Effector memory CD4-positive, alpha-beta T cell (primary cell): ENCODE measurements around the gene NFASC.

Experiments used
- DNase-seq, 3 donors: peaks; one replicate each; pipeline ENCODE4 v3.0.0-alpha.2; 2020
- H3K27ac ChIP-seq: 2 replicates; pipeline ENCODE4 v1.7.0; 2013; ENCODE audit warnings: mild to moderate bottlenecking, low read length, moderate library complexity; ENCODE audit not compliant: insufficient read depth, poor library complexity, severe bottlenecking
- H3K27me3 ChIP-seq: replicated peaks from 2 replicates; pipeline ENCODE4 v1.7.0; 2013; ENCODE audit warnings: mild to moderate bottlenecking, low read length; ENCODE audit not compliant: insufficient read depth, control insufficient read depth, poor library complexity, severe bottlenecking
- H3K36me3 ChIP-seq: 2 replicates; pipeline ENCODE4 v1.7.0; 2013; ENCODE audit warnings: mild to moderate bottlenecking, low read length, moderate library complexity; ENCODE audit not compliant: control insufficient read depth, insufficient read depth
- H3K4me1 ChIP-seq: 2 replicates; pipeline ENCODE4 v1.7.0; 2013; ENCODE audit warnings: low read length, mild to moderate bottlenecking; ENCODE audit not compliant: control insufficient read depth, insufficient read depth, poor library complexity, severe bottlenecking
- H3K4me3 ChIP-seq: 2 replicates; pipeline ENCODE4 v1.7.0; 2013; ENCODE audit warnings: low read length, low read depth, mild to moderate bottlenecking; ENCODE audit not compliant: insufficient read depth, poor library complexity, severe bottlenecking
- H3K9me3 ChIP-seq: 2 replicates; pipeline ENCODE4 v1.7.0; 2013; ENCODE audit warnings: mild to moderate bottlenecking, low read length, moderate library complexity; ENCODE audit not compliant: control insufficient read depth

Gene NFASC

DNA sequence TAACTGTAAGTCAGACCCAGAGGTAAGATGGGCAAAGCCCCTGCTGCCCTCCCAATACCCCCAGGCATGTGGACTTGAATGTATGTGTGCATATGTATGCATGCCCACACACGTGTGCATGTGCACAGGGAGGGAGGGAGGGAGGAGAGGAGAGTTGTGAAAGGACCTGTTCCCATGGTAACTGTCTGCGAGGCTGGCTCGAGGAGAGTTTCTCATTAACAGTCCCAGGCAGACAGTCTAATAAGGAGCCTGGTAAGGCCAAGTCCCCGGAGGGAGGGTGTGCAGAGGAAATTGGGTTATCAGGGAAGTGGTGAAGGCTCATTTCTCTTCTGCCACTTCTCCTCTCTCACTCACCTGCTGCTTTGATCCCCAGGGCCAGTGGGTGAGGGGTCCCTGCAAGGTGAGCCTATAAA is 74.9 kb downstream of the NFASC start:
- H3K9me3 ChIP-seq = no peaks in the 10 kb centered on the region
- no peaks in the 10 kb centered on the region for H3K36me3 ChIP-seq
- no peaks in the 10 kb centered on the region for H3K4me1 ChIP-seq
- DNase-seq = no peak
- H3K4me3 ChIP-seq = no peak overlapping the region
- no peak overlapping the region for H3K27ac ChIP-seq
- H3K27me3 ChIP-seq = no peaks in the 10 kb centered on the region

DNA sequence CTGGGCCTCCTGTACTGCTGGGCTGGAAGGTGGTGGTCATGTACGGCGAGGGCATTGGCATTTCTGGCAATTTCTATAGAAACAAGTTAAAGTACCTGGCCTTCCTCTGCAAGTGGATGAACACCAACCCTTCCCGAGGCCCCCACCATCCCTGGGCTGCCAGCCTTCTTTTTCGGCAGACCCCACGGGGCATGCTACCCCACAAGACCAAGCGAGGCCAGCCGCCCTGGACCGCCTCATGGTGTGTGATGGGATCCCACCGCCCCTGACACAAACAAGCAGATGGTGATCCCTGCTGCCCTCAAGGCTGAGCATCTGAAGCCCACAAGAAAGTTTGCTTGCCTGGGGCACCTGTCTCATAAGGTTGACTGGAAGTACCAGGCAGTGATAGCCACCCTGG is 76.0 kb downstream of the NFASC start:
- Histone ChIP-seq H3K36me3 (no peaks in the 10 kb centered on the region), H3K9me3 (no peaks in the 10 kb centered on the region), H3K4me3 (no peak overlapping the region), H3K27me3 (no peaks in the 10 kb centered on the region), H3K27ac (no peak overlapping the region), H3K4me1 (no peaks in the 10 kb centered on the region)
- no peak for DNase-seq

DNA sequence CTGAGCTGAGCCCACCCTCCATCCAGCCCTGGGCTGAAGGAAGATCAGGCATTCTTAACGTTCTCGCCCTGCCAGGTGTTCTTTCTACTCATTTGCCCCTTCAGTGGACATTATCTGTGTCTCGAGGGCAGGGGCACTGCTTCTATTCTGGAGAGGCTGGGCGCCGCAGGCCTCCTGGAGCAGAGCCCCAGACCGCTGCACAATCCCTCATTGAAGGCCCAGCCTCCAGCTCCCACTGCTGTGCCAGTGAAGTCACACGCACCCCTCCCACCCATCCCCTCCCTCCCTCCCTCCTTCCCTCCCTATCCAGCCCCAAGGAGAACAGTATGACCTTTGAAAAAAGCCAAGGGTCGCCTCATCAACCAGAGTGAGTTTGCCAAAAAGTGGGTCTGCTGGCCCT is 76.7 kb downstream of the NFASC start:
- no peak overlapping the region for H3K4me3 ChIP-seq
- no peaks in the 10 kb centered on the region for H3K27me3 ChIP-seq
- H3K4me1 ChIP-seq = no peaks in the 10 kb centered on the region
- no peaks in the 10 kb centered on the region for H3K9me3 ChIP-seq
- no peak overlapping the region for H3K27ac ChIP-seq
- no peaks in the 10 kb centered on the region for H3K36me3 ChIP-seq
- no peak for DNase-seq

DNA sequence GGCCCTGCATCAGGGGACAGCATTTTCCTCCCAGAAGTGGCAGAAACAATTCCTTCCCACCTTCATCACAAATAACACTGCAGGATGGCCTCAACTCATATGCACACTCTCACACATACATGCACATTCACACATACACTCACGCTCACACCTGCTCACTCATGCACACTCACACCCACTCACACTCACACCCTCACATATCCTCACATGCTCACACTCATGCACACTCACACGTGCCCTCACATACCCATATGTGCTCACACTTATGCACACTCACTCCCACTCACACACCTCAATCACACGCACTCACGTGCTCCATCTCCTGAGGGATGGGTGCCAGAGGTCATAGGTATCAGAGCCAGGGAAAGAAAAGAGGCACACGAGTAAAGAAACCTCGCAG is 77.1 kb downstream of the NFASC start:
- no peaks in the 10 kb centered on the region for H3K27me3 ChIP-seq
- H3K4me1 ChIP-seq = no peaks in the 10 kb centered on the region
- no peaks in the 10 kb centered on the region for H3K36me3 ChIP-seq
- H3K27ac ChIP-seq = no peak overlapping the region
- no peak for DNase-seq
- H3K4me3 ChIP-seq = no peak overlapping the region
- no peaks in the 10 kb centered on the region for H3K9me3 ChIP-seq

DNA sequence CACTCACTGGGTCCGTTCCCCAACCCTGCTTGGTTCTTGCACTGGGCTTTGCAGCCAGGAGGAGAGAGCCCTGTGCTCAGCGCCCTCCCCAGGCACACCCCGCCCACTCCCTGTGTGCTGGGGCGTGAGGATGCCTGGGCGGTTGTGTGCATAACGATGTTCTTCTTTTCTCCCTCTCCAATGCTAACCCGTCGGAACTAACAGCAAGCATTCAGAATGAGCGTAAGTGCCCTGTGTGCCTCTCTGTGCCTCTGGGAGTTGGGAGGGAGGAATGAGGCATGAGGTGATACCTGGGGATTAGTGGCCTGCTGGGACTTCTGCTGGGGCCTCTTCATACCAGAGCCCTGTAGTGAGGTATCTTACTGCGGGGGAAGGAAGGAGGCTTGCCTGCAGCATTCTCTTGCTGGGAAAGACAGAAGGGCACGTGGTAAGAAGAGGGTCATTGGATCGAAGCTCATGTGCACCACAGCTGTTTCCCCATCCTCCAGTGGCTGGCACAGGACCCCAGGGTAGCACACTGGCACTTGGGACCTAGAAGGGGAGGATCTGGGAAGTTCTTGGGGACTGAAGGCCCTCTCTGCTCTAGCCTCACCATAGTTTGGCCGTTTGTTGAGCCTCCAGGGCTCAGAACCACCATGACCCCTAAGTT is 79.8 kb downstream of the NFASC start:
- H3K27ac ChIP-seq = no peak overlapping the region
- H3K4me3 ChIP-seq = no peak overlapping the region
- no peak for DNase-seq
- no peaks in the 10 kb centered on the region for H3K4me1 ChIP-seq
- no peaks in the 10 kb centered on the region for H3K27me3 ChIP-seq
- no peaks in the 10 kb centered on the region for H3K9me3 ChIP-seq
- no peaks in the 10 kb centered on the region for H3K36me3 ChIP-seq

DNA sequence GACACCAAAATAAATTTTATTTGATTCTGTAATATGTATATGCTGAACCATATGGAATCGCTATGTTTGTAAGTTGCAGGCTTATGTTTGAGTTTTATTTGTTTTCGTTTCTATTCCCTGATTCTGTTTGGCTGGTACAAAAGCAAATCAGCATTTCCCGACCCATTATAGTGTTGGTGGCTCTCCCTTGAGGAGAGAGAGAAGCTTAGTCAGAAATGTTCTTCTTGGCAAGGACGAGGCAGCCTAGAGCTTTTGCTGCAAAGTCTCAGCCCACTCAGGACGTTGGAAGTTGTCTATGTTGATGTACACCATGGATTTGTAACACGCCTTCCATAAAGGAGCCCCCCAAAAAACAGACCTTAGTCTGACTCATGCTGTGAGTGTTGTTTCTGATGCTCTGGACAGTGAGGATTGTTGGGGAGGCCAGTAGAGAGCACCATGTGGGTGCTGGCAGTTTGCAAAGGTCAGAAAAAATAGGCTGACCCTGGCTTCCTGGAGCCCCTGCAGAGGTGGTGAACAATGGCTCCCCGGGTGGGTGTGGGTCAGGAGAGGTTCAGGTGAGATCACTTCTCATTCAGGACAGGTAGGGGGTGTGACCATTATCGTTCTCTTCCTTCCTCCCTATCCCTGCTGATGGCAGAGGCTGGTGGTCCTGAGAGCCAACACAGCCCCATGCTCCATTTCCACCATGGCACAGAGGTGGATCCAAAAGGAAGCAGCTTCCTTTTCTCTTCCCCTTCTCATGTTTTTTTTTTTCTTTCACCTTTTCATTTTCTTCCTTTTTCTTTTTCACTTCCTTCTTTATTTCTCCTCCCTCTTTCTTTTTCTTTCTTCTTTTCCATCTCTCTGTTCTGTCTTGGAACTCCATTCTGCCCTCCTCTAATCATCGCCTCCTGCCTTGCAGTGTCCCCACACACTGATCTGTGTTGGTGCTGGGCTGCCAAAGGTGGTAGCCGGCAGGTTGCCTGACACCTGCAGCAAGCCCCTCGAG is 88.0 kb downstream of the NFASC start:
- H3K27ac ChIP-seq = no peak overlapping the region
- H3K4me1 ChIP-seq = no peaks in the 10 kb centered on the region
- no peaks in the 10 kb centered on the region for H3K27me3 ChIP-seq
- DNase-seq = no peak
- H3K9me3 ChIP-seq = no peaks in the 10 kb centered on the region
- H3K36me3 ChIP-seq = no peaks in the 10 kb centered on the region
- H3K4me3 ChIP-seq = no peak overlapping the region

DNA sequence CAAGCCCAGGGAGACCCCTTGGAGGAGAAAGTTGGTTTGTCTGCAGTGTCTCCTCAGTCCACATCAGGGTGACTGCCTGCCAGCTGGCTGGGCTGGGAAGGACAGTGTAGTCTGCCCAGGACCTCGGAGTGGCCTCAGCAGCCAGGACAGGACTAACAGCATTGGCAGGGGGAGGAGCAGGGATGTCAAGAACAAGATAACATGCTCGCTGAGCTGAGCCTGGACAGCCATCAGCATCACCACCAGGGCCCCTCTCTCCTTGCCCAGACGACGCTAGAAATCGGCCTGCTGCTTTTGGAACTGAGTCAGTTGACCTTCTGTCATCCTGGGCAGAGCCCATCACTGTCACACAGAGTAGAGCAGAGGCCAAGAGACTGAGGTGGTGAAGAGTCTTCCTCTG is 88.7 kb downstream of the NFASC start:
- no peaks in the 10 kb centered on the region for H3K27me3 ChIP-seq
- no peak overlapping the region for H3K27ac ChIP-seq
- no peaks in the 10 kb centered on the region for H3K9me3 ChIP-seq
- DNase-seq = no peak
- H3K36me3 ChIP-seq = no peaks in the 10 kb centered on the region
- H3K4me3 ChIP-seq = no peak overlapping the region
- no peaks in the 10 kb centered on the region for H3K4me1 ChIP-seq

DNA sequence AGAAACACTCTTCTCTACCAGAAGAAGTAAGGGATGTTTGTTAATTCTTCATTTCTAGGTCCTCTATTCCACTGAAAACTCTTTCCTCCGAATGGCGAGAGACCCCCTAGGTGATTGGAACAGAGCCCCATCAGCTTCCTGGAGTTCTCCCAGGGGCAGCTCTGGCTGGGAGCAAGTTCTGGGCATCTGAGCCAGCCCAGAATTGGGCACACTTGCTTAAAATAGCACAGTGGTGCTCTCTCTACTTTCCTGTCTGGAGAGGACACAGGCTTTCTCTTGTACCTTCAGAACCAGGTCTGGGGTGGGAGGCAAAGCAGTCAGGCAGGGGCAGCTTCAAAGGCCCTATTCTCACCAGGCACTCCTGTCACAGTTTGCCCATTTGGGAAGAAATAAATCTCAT is 89.2 kb downstream of the NFASC start:
- Histone ChIP-seq H3K4me3 (no peak overlapping the region), H3K4me1 (no peaks in the 10 kb centered on the region), H3K36me3 (no peaks in the 10 kb centered on the region), H3K27me3 (no peaks in the 10 kb centered on the region), H3K27ac (no peak overlapping the region), H3K9me3 (no peaks in the 10 kb centered on the region)
- DNase-seq = no peak

DNA sequence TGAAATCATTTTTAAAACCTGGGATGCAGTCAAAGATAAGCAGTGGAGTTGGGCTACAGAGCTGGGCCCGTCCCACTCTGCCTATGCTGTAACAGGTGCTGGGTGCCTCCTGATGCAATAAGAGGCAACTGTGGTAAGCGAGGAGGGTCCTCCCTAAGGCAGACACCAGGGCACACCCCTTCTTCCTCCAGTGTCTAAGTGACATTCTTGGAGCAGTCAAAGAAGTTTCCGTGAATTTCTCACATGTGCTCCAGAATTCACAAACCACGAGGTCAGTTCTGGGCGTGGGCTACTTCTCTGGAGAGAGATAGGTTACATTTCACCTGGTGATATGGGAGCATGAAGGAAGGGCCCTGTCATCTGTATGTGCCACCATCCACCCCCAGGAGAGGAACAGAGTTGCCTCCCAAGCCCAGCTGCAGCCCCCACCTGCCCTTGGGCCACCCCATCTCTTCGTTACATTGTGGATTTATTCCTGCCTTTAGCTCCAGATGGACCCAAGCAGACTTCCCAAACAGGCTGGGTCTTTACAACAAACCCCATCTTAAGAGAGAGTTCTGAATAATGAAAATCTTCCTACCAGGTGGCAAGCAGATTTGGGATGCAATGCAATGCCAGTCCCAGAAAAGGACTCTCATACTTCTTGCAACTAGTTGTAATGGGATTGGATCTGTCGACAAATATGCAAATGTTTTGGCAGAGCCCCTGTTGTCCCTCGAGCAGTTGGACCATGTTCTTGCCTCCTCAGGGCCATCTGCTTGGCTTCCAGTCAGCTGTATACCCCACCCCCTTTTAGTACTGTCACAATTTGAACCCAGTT is 89.9 kb downstream of the NFASC start:
- Histone ChIP-seq H3K36me3 (no peaks in the 10 kb centered on the region), H3K27ac (no peak overlapping the region), H3K9me3 (no peaks in the 10 kb centered on the region), H3K27me3 (no peaks in the 10 kb centered on the region), H3K4me3 (no peak overlapping the region), H3K4me1 (no peaks in the 10 kb centered on the region)
- no peak for DNase-seq
